Peyer's patch (tissue), 4 donors: ENCODE results near the gene TCF7L1.

Experiments
- CTCF ChIP-seq, 6 experiments: fragments of 450-650 bp in 4 of 6; fragments of 200-600 bp in 2 of 6; sonication (generic) in 1 of 6; IDR thresholded peaks; one replicate each; pipeline ENCODE4 v1.5.1; 2017 to 2019; ENCODE audit warnings: antibody characterized with exemption in 6 of 6, mild to moderate bottlenecking in 3 of 6, moderate library complexity in 1 of 6
- POLR2A ChIP-seq, 2 donors: fragments of 450-650 bp; IDR thresholded peaks; one replicate each; pipeline ENCODE4 v1.5.1; 2017; ENCODE audit warnings: antibody characterized with exemption in 2 of 2, mild to moderate bottlenecking in 2 of 2, moderate library complexity in 2 of 2

GRCh38 chr2:85246348-85246747 lies 113.2 kb downstream of the TCF7L1 start:
- no peak for TF ChIP-seq CTCF (IDR thresholded peaks at IDR 0.05)
- TF ChIP-seq POLR2A (IDR thresholded peaks at IDR 0.05): no peak
